HTERT RPE-1 (cell line): Measurements from ENCODE around the gene SGPP2.

ENCODE experiments used
- in situ Hi-C: fragments of 300-500 bp; cut with MboI; formaldehyde crosslinking; loops from 4 replicates; pipeline ENCODE4 v1.14.3; 2020; ENCODE audit warnings: low sequenced_read_pairs

SGPP2 gene

DNA sequence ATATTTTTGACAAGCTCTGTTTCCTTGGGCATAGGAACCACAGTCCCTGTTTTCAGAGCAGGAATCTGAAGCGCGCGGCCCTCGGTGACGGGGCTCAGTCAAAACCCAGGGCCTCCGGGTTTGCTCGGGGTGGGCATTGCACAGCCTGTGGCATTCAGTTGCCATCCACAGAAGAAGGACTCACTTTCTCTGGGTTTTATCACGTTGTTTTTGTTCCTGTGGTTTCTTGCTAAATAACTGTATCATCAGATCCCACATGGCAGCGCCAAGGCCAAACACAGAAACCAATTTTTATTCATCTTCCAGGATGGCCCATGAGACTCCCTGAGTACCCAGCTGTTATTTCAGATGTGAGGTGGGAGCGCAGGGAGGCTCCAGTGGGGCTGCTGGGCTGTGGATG is 35.6 kb downstream of the SGPP2 start:
- in situ Hi-C loops: no loop called here

GRCh38 chr2:222465746-222466145 is 41.4 kb downstream of the SGPP2 start:
- in situ Hi-C loops: no loop called here

DNA sequence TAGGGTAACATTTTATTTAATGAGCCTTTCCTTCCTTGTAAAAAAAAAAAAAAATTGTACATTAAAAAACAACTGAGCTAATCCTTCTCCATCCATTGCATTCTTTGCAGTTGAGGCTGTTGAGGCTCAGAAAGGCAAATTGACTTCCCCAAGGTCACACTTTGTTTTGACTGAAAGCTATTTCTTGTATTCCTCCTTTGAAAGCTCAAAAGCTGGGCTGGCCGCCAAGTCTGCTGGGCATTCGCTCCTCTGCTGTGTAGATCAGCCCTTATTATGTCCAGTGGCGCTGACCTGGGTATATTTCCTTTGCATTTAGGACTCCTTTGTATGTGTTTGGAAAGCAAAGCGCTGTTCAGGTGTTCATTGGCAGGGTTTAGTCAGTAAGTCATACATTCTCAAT is 44.0 kb downstream of the SGPP2 start:
- in situ Hi-C loops: no loop called here

DNA sequence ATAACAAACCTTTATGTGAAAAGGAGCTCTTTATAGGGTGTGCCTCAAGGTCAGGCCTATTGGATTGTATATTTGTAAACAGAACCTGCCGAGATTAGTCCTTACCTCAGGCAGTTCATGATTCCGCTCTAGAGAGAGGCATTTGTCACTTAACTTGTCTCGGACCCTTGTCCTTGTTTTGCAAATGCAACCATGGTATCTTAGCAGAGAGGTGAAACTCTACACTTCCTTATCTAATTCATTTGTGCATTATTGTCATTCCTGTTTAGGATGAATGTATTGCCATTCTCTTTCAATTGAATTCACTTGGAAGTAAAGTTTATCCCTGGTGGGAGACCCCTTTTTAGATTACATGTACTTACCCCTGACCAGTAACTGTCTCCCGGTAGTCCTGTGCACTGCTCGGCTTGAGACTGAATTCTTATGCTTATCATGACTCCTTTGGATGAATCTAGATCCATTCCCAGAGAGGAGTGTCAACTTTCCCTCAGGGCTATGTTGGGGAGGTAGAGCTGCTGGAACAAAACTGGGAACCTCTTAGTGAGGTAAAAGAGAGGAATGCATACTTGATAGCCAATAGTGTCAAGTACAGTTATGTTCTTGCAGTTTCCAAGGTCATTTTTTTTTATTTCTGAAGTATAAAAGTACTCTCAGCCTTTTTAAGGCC is 46.6 kb downstream of the SGPP2 start:
- in situ Hi-C loops: no loop called here

DNA sequence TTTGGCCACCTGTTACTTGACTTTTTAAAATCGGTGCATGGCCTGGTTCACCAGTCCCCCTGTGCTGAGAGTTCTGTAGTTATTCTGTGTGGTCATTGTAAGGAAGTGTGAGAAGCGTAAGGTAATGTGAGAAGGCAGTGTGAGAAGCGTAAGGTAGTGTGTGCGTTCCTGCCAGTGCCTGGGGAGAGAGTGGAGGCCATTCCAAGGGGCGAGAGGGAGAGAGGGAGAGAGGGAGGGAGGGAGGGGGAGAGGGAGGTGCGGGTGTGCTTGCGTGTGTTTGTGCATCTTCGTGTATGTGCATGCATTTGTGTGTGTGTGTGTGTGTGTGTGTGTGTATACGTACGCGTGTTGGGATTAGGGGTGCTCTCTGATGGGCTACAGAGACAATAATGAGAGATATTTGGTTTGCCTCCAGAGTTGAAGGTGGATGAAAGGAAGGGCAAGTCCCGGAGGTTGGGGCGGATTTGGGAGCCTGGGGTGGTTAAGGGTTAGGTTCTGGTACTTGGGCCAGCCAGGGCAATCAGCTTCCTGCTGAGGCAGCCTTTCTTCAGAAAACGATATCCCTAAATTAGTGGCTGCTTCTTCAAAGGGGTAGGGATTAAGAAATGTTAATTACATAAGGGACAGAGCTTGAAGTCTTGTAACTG is 53.7 kb downstream of the SGPP2 start:
- in situ Hi-C loops: no loop called here

DNA sequence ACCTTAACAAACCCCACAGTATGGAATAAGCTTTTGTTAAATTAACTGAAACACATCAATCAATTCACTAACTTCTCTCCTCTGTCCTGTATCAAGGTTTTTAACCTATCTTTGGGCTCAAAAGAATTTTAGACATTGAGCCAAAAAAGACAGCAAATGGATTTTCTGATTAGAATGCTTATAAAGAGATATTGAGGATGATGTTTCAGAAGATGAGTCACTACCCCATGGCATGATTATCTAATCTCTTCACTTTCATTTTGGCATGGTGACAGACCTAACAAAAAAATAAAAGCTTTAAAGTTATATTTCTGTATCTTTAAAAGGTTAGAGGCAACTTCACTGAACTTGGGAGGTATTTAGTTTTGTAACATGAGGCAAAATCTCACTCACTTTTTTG is 55.5 kb downstream of the SGPP2 start:
- in situ Hi-C loops: no loop called here

DNA sequence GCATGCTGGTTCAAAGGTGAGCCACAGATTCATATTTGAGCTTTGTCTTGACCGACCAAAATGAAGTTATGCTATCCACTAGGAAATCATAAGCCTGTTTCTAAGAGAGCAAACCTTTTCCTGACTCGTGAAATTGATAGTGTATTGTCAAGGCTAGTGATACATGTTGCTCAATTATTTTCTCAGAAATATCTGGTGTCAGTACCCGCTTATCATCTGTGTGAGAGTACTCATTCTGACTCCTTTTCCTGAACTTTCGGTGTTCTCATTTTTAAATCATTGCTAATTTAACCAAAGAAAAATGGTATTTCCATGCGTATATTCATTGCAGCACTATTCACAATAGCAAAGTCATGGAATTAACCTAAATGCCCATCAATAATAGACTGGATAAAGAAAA is 56.2 kb downstream of the SGPP2 start:
- in situ Hi-C loops: no loop called here

DNA sequence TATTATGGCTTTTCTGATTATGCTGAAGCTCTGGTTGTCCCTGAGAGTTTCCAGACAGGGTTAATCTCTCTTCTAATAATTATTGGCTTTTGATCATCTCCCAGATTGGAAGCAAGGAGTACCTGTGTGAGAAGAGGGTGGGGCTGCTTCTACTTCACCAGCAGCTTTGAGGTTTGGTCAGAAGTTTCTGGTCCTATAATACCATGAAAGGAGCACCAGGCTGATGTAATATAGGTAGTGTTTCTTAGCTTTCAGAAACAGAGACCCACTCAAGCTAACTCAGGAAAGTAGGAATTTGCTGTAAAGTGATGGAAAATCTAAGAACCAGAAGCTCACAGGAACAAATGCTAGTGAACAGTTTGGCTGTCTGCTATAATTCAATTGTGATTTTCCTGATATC is 57.6 kb downstream of the SGPP2 start:
- in situ Hi-C loops: no loop called here

- in situ Hi-C loops: no loop called here
Measured at GRCh38 chr2:222483513-222484039, 59.2 kb downstream of the SGPP2 start.

DNA sequence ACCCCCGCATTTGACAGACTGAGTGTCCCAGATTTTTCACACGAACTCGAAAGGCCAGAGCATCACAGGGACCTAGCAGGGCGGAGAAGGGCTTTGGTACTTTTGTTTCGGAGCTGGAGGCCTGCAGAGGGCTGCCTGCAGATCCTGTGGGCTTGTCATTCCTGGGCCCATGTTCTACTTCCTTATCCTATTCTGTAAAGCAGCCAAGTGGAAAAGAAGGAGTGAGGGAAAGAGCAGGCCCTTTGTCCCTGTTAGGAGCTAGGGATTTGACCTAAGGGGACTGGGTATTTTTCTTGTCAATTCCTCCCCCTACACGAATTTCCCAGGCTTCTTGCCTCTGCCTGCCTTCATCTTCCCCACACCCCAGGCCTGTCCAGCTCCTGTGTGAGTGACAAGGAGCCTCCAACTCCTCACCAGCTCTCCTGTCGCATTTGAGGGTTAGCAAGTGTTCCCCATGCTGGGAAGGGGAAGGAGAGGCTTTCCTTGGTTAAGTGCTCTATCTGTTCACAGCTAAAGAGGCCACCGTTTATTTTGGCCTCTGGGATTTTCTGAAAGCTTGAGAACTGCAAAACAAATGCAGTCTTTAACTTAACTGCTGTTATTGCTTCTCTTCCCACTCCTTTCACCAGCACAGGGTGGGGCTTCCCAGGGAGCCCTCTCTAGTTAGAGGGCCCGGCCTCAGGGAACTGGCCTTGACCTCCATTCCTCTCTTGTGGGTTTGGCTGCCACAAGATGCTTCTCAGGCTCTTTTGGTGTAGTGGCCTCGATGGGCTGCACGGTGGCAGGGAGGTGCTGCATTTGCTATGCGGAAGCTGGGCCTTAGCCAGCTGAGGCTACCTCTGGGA is 61.2 kb downstream of the SGPP2 start:
- in situ Hi-C loops: no loop called here

- in situ Hi-C loops: no loop called here
Measured at GRCh38 chr2:222490131-222490530, 65.8 kb downstream of the SGPP2 start.

GRCh38 chr2:222492683-222493082 is 68.3 kb downstream of the SGPP2 start:
- in situ Hi-C loops: no loop called here

DNA sequence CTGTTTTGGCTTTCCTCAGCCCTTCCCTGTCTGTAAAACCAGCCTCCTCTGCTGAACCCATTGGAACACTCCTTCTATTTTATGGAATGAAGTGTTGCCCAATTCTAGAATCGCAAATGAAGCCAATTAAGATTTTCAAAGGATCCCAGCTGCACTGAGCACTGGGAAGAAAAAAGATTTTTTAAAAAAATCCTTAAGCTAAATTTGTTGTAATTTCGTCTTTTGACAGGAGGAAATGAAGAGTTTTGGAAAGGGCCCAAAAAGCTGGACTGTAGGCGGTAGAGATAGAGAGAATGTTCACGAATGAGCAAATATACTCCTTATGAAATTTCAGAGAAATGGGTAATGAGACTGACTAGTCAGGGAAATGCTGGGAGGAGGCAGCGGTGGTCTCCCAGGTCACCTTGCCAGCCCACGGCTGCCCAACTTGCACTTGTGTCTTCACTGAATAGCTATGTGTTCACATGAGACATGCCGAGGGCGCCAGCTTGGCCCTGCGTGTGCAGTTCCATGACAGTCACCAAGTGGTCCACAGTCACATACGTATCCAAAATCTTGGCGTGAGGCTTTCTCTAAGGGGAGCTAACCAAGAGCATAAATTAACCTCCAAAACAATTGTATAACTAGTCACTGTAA is 69.9 kb downstream of the SGPP2 start:
- in situ Hi-C loops: no loop called here

DNA sequence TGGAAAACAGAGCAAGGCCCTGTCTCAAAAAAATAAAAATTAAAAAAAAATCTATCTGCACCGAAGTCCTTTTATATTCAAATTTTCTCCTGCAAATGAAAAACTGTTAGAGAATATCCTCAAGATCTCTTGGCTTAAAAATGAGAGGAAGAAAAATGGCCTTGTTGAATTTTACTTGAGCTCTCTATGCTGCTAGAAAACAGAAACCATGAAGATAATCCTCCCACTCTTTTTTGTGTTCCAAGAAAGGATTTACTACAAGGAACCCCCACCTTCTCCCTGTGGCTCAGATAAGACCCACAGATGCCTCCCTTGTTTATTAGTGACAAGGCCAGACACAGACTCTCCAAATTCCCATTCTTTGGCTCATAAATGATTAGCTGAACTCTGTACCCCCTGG is 71.0 kb downstream of the SGPP2 start:
- in situ Hi-C loops: no loop called here

- in situ Hi-C loops: no loop called here
Measured at GRCh38 chr2:222499226-222499625, 74.9 kb downstream of the SGPP2 start.

DNA sequence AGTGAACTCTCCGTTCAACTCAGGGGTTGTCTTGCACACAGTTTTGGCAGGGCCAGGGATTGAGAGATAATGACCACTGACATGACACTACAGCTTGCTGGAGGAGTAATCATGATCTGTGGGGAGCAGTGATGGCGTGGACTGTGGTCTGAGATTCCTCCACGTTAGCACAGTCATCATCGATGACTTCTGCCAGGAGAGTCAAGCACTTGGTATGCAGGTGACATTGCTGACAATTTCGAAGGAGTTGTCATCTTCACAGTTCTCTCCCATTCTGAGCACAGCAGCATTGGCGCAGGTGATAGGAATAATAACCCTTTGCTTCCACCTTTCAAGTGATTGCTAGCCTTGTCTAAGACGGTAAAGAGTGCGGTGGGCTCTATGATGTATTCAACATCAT is 79.8 kb downstream of the SGPP2 start:
- in situ Hi-C loops: no loop called here

- in situ Hi-C loops: no loop called here
Measured at GRCh38 chr2:222504719-222505118, 80.4 kb downstream of the SGPP2 start.

- in situ Hi-C loops: no loop called here
Measured at GRCh38 chr2:222506230-222506935, 82.0 kb downstream of the SGPP2 start.

DNA sequence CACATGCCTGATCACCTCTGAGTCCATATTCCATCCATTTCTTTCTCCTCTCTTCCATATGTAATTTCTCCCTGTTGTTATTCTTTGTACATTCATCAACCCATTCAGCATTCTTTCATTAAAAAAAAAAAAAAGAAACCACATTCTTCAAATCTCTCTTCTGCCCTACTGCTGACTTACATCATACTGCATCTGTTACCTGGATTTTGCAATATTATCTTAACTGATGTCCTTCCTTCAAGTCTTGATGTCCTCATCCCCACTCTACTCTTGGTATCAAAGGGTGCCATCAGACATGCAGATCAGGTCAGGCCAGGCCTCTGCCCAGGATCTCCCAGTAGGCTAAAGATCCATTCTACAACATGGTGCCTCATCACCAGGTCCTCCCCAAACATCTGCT is 90.6 kb downstream of the SGPP2 start:
- in situ Hi-C loops: no loop called here

DNA sequence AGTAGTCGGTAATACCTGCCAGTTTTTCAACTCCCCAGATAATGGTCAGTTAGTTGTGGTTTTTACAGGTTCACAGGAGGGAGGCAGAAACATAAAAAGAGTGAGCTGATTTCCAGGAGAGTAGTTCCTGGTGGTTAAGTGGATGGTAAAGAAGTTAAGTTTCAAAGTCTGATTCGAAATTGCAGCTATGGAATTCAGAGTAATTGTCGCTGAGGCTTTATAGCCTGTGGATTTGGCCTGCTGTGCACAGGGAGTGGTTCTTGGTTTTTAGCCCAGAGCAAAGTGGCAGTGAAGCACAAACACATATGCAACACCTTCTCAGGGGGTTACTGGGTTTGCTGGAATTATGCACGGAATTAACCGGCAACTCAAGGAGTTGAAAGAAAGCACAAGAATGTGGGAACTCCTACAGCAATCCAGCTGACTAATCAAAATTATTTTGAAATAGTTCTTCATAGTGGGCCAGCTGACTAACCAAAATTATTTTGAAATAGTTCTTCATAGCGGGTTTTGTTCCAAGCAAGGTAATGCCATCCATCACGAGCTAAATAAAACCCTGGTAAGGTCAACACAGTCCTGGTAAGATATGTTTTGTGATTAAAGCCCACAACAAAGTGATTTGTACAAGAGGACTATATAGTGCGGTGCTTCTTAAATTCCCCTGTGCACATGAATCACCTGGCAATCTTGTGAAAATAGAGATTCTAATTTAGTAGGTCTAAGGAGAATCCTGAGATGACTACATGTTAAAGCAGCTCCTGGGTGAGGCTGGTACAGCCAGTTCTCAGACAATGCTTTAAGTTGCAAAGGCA is 94.4 kb downstream of the SGPP2 start:
- in situ Hi-C loops: no loop called here
